Measurements from ENCODE around the gene NTNG2.

GRCh38 chr9:132288361-132288760 is 126.5 kb downstream of the NTNG2 start:
- TF ChIP-seq CTCF (IDR thresholded peaks at IDR 0.05; ENCODE audit: low read length) (no peak), EZH2 (IDR thresholded peaks at IDR 0.05; ENCODE audit: borderline replicate concordance, low read length) (no peak)

Data from OCI-LY1 (cell line).